Stimulated activated CD4-positive, alpha-beta T cell treated with anti-CD3 and anti-CD28 coated beads, Interleukin-2, amount 100 ng/mL, for 4 hours (primary cell): ENCODE results near the gene ASB16.
A peak's percentile ranks its signal among the peaks of the same experiment; 100 is the strongest.
"Not testable (repeated sequence)": the region's sequence is repeated elsewhere in the genome, so short reads cannot be mapped to it uniquely, and the experiment has no call there.

Experiments used
- DNase-seq: peaks from one replicate; pipeline ENCODE4 v3.0.0-alpha.2; 2020; ENCODE audit warnings: low read depth

Gene ASB16

DNA sequence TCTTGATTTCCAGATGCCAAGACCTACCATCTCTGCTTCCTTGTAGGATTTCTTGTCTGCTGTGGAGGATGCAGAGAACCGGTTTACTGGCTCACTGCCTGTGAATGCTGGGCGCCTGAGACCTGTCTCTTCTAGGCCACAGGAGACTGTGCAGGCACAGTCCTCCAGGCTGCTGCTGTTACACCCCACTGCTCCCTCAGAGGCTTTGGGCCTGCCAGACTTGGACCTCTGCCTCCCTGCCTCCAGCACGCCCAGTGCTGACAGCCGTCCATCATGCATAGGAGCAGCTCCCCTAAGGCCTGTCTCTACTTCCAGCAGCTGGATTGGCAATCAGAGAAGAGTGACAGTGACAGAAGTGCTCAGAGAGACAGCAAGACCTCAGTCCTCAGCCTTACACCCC is 22.7 kb upstream of the ASB16 start:
- no peak for DNase-seq

- DNase-seq, result not testable (repeated sequence)
These were observed 21.4 kb upstream of the ASB16 start for GRCh38 chr17:44149066-44149465.

DNA sequence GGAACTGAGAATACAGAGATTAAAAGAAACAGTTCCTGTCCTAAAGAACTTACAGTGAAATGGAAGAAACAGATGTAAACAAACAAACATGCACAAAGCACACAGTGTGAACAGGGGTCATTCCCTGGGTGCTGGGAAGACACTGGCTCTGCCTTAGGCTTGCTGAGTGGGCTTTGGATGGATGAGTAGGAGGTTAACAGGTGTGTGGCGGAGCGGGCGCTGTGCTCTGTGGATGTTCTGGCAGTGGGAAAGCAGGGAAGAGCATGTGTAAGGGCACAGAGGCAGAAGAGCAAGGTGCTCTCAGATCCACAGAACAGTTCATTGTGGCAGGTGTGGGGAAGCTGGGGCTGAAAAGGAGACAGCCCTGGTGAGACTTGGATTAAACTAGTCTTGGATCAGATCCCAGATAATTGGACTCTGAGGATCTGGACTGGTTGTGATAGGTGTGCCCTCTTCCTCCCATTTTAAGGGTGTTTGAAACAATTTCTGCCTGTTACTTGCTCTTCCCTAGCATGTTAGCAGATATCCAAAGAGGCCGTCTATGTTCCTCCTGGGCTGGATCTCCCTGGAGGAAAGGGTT is 20.7 kb upstream of the ASB16 start:
- DNase-seq, result no peak

- no peak for DNase-seq
These were observed 17.6 kb upstream of the ASB16 start for GRCh38 chr17:44152875-44153274.

DNA sequence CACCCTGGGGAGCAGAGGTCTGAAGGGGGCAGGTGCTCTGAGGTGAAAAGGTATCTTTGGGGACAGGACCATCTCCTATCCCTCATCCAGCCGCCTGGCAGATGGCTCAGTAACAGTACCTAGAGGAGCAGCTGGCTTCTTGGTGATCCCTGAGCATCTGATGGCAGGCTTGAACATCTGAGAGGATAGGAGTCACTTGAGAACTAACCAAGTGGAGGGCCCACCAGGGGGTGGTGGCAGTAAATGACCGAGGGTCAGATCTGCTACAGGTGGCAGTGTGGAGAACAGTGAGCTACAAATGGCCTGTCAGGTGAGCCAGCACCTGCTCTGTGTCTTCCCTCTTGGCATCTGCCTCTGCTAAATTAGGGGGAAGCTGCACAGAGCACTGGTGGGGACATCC is 15.0 kb upstream of the ASB16 start:
- DNase-seq, result no peak

DNA sequence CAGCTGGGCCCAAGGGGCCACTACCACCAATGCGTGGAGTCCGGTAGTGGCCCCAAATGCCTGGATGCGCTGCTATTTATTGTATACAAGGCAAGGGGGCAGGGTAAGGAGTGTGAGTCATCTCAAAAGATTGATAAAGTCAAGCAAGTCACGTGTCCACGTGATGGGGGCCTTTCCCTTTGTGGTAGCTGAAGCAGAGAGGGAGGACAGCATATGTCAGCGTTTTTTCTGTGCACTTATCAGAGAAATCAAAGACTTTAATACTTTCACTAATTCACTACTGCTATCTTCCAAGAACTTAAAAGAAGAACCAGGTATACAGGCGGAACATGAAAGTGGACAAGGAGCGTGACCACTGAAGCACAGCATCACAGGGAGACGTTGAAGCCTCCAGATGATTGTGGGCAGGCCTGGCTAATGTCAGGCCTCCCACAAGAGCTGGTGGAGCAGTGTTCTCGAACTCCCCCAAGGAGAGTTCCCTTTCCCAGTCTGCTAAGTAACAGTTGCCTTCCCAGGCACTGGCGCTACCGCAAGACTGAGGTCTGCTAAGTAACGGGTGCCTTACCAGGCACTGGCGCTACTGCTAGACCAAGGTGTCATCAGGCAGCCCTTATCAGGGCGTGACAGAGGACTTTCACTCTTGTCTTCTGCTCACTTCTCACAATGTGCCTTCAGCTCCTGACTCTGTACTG is 10.8 kb upstream of the ASB16 start:
- no peak for DNase-seq

- no peak for DNase-seq
These were observed 6.0 kb upstream of the ASB16 start for GRCh38 chr17:44164476-44164875.

GRCh38 chr17:44167181-44167861 is 3.2 kb upstream of the ASB16 start:
- DNase-seq, result no peak

- DNase-seq, result no peak
These were observed 387 bp upstream of the ASB16 start for GRCh38 chr17:44170135-44170498.

GRCh38 chr17:44171931-44172455 is 1.5 kb downstream of the ASB16 start:
- DNase-seq, result no peak

DNA sequence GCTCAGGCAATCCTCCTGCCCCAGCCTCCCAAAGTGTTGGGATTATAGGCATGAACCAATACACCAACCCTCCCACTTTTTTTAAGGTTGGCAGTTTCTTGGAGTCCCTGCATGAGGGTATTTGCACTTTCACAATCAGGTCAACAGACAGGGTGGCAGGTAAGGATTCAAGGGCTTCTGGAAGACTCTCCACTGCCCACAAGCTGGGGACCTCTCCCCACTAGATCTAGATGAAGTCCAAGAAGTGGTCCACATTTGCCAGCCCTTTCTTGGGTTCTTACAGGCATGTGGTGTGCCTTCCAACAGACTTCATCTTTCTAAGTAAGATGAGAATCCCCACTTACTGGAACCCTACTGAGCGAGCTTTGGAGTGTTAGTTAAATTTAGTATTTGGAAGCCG is 3.9 kb downstream of the ASB16 start:
- no peak for DNase-seq

- no peak for DNase-seq
These were observed 5.8 kb downstream of the ASB16 start for GRCh38 chr17:44176257-44176656.

- no peak for DNase-seq
These were observed 6.4 kb downstream of the ASB16 start for GRCh38 chr17:44176671-44177501.

- DNase-seq, result no peak
These were observed 7.1 kb downstream of the ASB16 start for GRCh38 chr17:44177640-44178039.

DNA sequence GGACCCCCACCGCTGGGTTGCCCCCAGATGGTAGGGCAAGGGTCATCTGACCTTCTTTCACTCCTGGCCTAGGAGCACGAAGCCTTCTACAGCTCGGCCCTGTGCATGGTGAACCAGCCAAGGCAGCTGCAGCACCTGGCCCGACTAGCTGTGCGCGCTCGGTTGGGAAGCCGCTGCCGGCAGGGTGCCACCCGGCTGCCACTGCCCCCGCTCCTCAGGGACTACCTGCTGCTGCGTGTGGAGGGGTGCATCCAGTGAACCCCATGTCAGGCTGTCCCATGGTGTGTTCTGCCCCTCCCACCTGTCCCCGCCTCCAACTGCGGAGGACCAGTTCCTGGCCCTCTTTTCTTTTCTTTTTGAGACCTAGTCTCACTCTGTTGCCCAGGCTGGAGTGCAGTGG is 7.6 kb downstream of the ASB16 start:
- no peak for DNase-seq

DNA sequence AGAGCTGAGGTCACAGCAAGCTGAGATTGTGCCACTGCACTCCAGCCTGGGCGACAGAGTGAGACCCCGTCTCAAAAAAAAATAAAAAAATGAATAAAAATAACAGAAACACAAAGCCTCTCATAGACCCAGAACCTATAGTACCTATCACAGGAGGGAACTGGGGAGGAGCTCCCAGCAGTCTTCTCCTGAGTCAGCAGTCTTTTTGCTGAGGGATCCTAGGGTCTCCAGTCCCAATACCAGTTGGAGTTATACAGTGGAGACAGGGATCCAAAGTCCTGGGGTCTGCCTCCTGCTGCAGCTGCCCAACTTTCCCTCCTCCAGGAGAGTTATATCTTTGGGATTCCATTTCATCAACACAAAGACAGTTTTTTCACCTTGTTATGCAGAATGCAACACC is 12.5 kb downstream of the ASB16 start:
- no peak for DNase-seq

DNA sequence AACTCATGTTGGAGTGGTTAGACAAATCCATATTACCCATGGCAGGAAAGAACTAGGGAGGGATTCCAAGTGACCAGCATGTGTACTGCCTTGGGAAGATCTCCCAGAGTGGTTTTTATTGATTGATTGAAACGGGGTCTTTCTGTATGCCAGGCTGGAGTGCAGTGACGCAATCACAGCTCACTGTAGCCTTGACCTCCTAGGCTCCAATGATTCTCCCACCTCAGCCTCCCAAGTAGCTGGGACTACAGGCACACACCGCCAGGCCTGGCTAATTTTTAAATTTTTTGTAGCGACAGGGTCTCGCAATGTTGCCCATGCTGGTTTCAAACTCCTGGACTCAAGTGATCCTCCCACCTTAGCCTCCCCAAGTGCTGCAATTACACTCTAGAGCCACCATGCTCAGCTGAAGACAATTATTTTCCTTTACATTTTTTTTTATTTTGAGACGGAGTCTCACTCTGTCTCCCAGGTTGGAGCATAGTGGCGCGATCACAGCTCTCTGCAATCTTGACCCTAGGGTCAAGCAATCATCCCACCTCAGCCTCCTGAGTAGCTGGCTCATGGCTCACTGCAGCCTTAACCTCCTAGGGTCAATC is 13.8 kb downstream of the ASB16 start:
- no peak for DNase-seq

- DNase-seq, result peak; percentile 99
These were observed 16.0 kb downstream of the ASB16 start, which contains the start of gene TMUB2 for GRCh38 chr17:44186307-44187130. TSS of gene TMUB2 (plus strand) at chr17:44186972. CDS start at chr17:44187709, 737 bp downstream.

DNA sequence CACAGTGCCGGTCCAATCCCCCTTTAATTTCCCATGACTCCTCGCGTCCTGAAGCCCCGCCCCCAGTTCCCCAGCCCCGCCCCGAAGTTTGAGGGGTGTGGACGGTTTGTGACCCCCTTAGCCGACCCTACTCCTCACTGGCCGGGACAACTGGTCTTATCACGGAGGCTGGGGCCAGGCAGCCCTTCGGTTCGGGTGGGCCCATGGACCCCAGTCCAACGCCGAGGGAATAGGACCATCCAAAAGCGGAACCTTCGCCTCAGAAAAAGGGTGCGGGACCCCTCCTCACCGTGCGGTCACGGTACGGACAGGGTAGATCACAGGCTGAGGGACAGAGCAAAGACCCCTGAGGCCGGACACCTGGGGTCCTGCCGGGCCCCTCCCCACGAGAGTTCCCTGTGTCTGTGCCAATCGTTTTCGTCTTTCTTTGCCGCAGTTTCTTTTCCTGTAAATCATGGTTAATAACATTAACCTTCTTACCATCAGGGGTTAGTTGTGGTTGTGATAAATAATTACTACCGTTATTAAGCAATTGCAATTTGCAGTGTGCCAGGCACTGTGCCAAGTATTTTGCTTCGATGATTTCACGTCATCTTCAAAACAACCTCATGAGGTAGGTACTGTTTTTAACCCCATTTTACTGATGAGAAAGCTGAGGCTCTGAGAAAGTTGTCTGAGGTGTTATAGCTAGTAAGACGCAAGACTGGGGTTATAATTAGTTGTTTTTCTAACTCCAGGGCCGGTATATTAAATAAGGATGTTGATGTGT is 16.8 kb downstream of the ASB16 start:
- DNase-seq, result no peak
